ENCODE results near the gene SLC51B.
"Not testable (repeated sequence)": the region's sequence is repeated elsewhere in the genome, so short reads cannot be mapped to it uniquely, and the experiment has no call there.

Gene SLC51B

DNA sequence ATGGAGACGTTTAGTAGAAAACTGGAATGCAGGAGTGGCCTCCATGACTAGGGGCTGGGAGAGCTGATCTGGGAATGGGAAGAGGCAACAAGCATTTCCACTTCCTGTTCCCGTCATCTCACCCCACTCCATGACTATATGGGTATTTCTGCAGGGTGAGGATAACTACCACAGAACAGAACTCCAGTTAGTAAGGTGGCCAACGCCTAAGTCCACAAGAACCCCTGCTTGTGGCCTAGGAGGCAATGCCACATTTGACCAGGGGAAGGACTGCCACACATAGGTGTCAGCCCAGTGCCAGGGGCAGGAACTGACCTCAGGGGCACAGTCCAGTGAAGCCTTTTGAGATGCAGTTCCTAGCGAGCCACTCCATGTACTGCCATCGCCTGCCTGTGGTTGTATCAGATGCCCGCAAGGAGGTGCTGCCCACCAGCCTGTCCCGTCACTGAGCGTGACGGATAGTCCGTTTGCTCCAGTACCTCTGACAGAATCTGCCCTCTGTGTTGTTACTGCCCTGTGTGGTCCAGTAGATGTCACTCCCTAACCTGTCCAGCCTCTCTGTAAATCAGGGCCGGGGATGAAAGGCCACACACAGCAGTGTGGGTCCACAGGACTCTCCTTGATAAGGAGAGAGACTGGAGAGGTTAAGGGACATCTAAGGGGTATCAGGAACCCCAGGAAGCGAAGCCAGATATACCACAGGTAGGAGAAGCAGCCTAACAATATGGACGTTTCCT, 12.2 kb upstream of the SLC51B start:
- peaks cover 28% of the 10 kb centered on the region for H3K4me1 Mint-ChIP-seq
- no peaks in the 10 kb centered on the region for H3K9me3 Mint-ChIP-seq
- H3K27ac Mint-ChIP-seq, result peak overlapping the region; percentile 45
- peak; percentile 76 for ATAC-seq
- no peaks in the 10 kb centered on the region for H3K36me3 Mint-ChIP-seq
- no peaks in the 10 kb centered on the region for H3K27me3 Mint-ChIP-seq
- no peak overlapping the region for H3K4me3 Mint-ChIP-seq

DNA sequence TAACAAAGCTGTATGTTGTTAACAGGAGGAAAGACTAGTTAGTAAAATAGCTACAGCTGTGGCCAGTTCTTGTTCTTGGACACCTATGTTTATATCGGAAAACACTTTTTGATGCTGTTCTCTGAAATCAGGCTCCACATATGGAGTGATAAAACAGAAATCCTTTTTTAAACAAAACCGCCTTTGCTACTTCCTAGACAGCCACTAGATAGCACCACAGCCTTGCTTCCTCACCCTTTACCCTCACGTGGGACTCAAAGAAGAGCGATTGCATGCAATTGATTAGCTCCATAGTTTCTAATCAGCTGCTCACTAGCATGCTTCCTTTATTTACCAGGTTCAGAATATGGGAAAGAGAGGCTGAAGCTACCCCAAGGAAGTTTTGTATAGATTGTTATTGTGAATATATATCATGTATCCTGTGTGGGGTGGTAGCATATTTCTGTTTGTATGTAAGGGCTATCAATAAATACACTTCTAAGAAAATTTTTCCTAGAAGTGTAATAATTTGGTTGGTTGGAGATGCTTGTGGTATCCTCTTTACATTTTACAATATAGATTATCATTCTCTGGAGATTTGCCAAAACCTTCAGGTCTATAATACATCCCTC, 11.4 kb upstream of the SLC51B start:
- peak; percentile 59 for ATAC-seq
- Mint-ChIP-seq H3K36me3 (no peaks in the 10 kb centered on the region), H3K9me3 (no peaks in the 10 kb centered on the region), H3K4me3 (no peak overlapping the region), H3K4me1 (peaks cover 21% of the 10 kb centered on the region), H3K27ac (peak overlapping the region; percentile 45), H3K27me3 (no peaks in the 10 kb centered on the region)

DNA sequence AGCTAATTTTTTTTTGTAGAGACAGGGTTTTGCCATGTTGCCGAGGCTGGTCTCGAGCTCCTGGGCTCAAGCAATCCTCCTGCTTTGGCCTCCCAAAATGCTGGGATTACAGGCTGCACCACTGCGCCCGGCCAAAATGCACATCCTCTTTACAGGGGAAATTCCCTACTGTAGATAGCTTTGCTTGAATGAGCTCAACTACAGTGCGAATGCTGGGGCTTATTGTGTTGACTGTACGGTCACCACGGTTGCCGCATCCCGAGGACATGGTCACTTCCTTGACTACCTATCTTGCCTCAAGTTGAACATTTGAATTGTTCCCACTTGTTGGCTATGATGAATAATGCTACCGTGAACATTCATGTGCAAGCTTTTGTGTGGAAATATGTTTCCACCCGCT, 10.5 kb upstream of the SLC51B start:
- no peaks in the 10 kb centered on the region for H3K36me3 Mint-ChIP-seq
- no peaks in the 10 kb centered on the region for H3K27me3 Mint-ChIP-seq
- H3K9me3 Mint-ChIP-seq, result no peaks in the 10 kb centered on the region
- H3K4me3 Mint-ChIP-seq, result no peak overlapping the region
- no peak overlapping the region for H3K27ac Mint-ChIP-seq
- ATAC-seq, result no peak
- peaks cover 21% of the 10 kb centered on the region for H3K4me1 Mint-ChIP-seq

DNA sequence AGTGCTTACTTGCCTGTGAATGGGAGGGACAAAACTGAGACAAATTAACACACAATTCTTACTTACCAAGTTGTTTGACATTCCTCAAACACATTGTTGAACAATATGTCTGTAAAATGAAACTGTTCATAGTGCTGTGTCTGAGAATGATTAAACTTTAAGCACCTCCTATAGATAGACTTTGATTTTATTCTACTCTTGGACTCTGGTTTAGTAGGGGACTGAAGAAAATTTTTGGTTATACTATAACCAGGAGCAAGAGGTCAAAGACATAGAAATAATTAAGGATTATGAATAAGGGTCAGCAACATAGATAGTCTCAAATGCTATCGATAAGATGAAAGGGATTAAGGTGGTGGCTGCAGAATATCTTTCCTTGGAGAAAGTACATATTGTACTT, 7.9 kb upstream of the SLC51B start:
- no peak for ATAC-seq
- H3K4me1 Mint-ChIP-seq, result peaks cover 20% of the 10 kb centered on the region
- no peaks in the 10 kb centered on the region for H3K27me3 Mint-ChIP-seq
- H3K27ac Mint-ChIP-seq, result no peak overlapping the region
- no peaks in the 10 kb centered on the region for H3K9me3 Mint-ChIP-seq
- no peaks in the 10 kb centered on the region for H3K36me3 Mint-ChIP-seq
- H3K4me3 Mint-ChIP-seq, result no peak overlapping the region

DNA sequence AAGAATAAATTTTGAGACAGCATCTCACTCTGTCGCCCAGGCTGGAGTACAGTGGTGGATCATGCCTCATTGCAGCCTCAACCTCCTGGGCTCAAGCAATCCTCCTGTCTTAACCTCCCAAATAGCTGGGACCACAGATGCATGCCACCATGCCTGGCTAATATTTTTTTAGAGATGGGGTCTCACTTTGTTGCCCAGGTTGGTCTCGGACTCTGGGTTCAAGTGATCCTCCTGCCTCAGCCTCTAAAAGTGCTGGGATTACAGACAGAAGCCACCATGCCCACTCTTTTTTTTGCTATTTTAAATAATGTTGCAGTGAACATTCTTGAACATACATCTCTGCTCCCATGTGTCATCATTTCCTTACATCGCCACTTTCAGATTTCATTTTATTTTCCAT, 6.8 kb upstream of the SLC51B start:
- Mint-ChIP-seq H3K27me3 (no peaks in the 10 kb centered on the region), H3K27ac (no peak overlapping the region), H3K36me3 (no peaks in the 10 kb centered on the region), H3K9me3 (no peaks in the 10 kb centered on the region), H3K4me1 (peaks cover 8% of the 10 kb centered on the region), H3K4me3 (no peak overlapping the region)
- ATAC-seq, result no peak

DNA sequence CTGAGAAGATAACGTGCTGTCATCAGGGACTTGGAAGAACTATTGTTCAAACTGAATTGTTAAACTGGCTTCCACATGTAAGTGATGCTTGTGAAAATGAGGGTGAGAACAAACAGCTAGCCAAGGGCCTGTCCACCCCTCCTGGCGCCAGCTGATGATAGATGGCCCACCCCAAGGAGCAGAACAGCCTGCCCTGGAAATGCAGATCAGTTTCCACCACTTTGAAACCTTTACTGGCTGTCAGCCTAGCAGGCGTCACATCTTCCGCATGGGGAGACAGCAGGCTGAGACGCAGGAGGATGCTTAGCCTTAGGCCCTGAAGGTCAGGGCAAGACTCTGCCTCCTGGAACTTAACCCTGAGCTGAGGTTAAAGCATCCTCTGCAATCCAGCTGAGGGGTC, 6.4 kb upstream of the SLC51B start:
- H3K36me3 Mint-ChIP-seq, result no peaks in the 10 kb centered on the region
- H3K4me1 Mint-ChIP-seq, result peaks cover 4% of the 10 kb centered on the region
- H3K9me3 Mint-ChIP-seq, result no peaks in the 10 kb centered on the region
- no peaks in the 10 kb centered on the region for H3K27me3 Mint-ChIP-seq
- H3K4me3 Mint-ChIP-seq, result no peak overlapping the region
- no peak for ATAC-seq
- H3K27ac Mint-ChIP-seq, result no peak overlapping the region

DNA sequence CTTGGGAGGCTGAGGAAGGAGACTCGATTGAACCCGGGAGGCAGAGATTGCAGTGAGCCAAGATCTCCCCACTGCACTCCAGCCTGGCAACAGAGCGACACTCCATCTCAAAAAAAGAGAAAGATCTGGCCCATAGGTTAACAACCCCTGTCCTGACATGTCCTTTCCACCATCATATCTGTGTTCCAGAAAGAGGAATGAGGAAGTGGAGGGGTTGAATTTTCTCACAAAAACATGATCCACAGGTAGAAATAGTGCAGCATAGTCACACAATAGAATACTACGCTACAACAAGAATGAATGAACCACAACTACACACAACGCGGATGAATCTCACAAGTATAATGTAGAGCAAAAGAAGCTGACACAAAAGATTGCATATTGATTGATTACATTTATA, 4.7 kb upstream of the SLC51B start:
- ATAC-seq, result no peak
- Mint-ChIP-seq H3K4me1 (no peaks in the 10 kb centered on the region), H3K27me3 (peaks cover 9% of the 10 kb centered on the region)

DNA sequence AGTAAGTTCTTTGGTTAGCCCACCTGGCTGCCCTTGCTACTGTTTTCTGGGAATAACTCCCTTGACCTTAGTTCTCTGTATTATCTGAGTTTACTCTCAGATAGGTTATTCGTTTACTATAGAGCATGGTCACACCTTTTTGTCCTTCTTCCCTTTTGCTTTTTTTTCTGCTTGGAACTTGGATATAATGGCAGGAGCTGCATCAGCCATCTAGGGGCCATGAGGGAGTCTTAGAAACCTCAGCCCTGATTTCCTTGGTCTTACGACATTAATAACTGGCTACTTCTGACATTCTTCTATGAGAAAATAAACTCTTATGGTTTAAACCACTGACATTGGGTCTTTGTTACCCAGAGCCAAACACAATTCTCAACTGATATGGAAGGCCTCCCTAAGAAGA, 3.4 kb upstream of the SLC51B start:
- Mint-ChIP-seq H3K27ac (no peak overlapping the region), H3K4me3 (no peak overlapping the region), H3K36me3 (no peaks in the 10 kb centered on the region), H3K9me3 (no peaks in the 10 kb centered on the region), H3K4me1 (no peaks in the 10 kb centered on the region), H3K27me3 (peaks cover 9% of the 10 kb centered on the region)
- ATAC-seq, result no peak

More for the DNA sequence above, 4.7 kb upstream of the SLC51B start:
- no peak overlapping the region for H3K4me3 Mint-ChIP-seq
- H3K9me3 Mint-ChIP-seq, result no peaks in the 10 kb centered on the region
- H3K27ac Mint-ChIP-seq, result no peak overlapping the region
- H3K36me3 Mint-ChIP-seq, result no peaks in the 10 kb centered on the region

DNA sequence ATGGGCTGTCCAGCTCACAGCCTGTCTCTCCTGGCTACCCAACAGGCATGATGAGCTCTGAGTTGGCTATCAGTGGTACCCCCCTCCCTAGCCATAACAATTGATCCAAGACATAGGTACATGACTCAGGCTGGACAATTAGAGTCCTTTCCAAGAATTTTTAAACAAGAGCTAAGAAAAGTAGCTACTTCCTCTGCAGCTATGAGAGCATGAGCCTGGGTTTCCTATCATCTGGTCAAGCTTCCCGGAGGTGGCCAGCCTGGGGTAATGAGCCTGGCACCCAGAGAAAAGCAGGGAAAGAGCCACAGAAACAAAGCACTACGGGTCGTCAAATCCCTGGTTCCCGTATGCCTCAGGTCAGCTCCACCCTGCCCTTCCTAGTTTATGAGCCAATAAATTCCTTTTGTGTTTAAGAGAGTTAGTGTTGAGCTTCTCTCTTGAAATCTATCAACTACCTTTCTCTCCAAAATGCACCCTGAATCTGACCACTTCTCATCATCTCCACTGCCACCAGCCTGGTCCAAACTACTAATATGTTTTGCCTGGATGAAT, 2.3 kb upstream of the SLC51B start:
- Mint-ChIP-seq H3K4me1 (no peaks in the 10 kb centered on the region), H3K36me3 (no peaks in the 10 kb centered on the region), H3K27me3 (peaks cover 9% of the 10 kb centered on the region), H3K9me3 (no peaks in the 10 kb centered on the region), H3K27ac (no peak overlapping the region), H3K4me3 (no peak overlapping the region)
- no peak for ATAC-seq

DNA sequence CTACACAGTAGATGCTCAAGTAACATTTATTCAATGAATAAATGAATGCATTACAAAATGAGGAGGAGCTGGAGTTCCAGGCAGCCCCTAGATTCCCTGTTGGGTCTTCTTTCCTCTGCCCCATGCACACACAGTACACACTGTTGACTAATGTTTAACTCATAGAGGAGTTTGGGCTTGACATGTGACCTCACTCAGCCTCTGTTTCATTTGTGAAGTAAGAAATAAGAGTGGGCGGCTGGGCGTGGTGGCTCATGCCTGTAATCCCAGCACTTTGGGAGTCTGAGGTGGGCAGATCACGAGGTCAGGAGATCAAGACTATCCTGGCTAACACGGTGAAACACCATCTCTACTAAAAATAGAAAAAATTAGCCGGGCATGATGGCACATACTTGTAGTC, 969 bp upstream of the SLC51B start:
- H3K4me1 Mint-ChIP-seq, ATAC-seq, H3K4me3 Mint-ChIP-seq, H3K9me3 Mint-ChIP-seq, H3K36me3 Mint-ChIP-seq, H3K27me3 Mint-ChIP-seq, H3K27ac Mint-ChIP-seq: not testable (repeated sequence)

DNA sequence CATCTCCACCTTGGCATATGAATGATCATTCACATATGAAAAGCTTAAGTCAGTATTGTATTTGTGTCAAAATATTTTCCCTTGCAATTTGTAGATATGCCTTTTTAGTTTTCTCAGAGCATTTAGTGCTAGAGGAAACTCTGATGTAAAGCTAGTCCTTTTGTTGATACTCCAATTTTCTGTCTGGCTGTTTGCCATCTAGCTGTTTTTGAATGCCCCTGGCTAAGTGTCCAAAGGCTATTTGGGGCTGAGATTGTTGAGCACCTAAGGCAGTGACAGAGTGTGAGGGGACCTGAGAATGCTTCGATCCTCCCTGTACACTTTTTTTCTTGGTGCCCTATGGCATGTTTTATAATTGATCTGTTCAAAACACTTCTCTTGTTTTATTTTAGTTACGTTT, 3.1 kb downstream of the SLC51B start:
- Mint-ChIP-seq H3K9me3 (no peaks in the 10 kb centered on the region), H3K27ac (no peak overlapping the region), H3K4me1 (peaks cover 25% of the 10 kb centered on the region), H3K4me3 (no peak overlapping the region), H3K36me3 (no peaks in the 10 kb centered on the region), H3K27me3 (peaks cover 9% of the 10 kb centered on the region)
- no peak for ATAC-seq

DNA sequence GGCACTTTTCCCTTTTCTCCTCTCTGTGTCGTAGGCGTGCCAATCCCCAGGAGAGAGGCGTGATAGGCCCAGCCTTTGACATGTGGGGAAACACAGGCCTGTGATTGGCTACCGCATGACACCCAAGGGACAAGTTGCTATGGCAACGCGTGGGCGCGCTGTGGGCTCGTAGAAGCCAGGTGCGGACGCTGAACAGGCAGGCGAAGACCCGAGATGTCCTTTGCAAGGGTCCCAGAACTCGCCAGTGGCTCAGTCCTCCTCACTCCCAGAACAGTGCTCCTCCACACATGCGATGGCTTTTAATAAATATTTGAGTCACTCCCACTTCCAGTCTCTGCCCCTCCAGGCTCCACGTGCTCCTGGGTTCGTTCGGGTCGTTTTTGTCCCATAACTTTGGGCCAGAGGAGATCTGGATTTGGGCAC, 4.2 kb downstream of the SLC51B start:
- peak overlapping the region; percentile 61 for H3K4me3 Mint-ChIP-seq
- peaks cover 9% of the 10 kb centered on the region for H3K27me3 Mint-ChIP-seq
- H3K36me3 Mint-ChIP-seq, result no peaks in the 10 kb centered on the region
- peak; percentile 93 for ATAC-seq
- H3K27ac Mint-ChIP-seq, result no peak overlapping the region
- H3K4me1 Mint-ChIP-seq, result peaks cover 25% of the 10 kb centered on the region
- no peaks in the 10 kb centered on the region for H3K9me3 Mint-ChIP-seq

DNA sequence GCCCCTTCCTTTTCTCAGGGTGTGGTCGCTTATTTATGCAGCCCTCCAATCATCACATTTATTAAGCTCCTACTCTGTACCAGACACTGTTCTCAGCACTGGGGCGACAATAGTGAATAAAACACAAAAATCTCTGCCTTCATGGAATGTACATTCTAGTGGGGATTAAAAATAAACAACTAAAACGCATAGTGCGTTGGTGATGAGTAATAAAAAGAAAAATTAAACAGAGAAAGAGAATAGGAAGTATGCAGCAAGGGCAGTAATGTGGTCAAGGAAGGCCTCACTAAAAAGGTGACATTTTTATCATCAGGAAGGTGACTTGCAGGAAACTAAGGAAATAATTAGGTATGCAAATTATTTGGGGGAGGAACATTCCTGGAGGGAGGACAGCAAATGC, 5.1 kb downstream of the SLC51B start:
- no peak overlapping the region for H3K4me3 Mint-ChIP-seq
- no peak for ATAC-seq
- no peaks in the 10 kb centered on the region for H3K9me3 Mint-ChIP-seq
- peaks cover 25% of the 10 kb centered on the region for H3K4me1 Mint-ChIP-seq
- no peak overlapping the region for H3K27ac Mint-ChIP-seq
- no peaks in the 10 kb centered on the region for H3K36me3 Mint-ChIP-seq
- peaks cover 3% of the 10 kb centered on the region for H3K27me3 Mint-ChIP-seq

DNA sequence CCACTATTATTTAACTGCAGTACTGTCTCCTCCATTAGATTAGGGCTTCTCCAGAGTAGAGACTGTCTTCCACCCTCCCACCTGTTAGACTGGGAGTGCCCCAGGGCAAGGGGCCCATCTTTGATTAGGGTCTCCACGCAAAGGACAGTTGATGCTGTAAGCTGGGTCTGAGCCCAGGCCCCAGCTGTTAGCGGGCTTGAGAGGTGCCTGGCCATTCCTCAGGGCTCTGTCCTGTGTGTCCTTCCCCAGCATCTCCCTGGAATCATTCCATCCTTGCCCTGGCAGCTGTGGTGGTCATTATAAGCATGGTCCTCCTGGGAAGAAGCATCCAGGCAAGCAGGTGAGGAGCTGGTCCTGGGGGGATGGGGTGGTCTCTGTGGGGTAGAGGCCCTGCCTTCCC, 6.1 kb downstream of the SLC51B start:
- H3K27me3 Mint-ChIP-seq, result peaks cover 8% of the 10 kb centered on the region

DNA sequence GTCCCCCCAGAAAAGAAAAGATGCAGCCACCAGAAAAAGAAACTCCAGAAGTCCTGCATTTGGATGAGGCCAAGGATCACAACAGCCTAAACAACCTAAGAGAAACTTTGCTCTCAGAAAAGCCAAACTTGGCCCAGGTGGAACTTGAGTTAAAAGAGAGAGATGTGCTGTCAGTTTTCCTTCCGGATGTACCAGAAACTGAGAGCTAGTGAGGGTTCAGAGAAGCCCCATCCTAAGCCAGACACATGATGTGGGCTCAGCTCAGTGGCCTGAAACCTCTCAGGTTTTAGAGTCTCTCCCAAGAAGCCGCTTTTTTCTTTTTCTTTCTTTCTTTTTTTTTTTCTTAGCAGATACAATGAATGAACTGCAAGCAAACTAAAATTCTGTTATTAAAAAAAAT, 7.8 kb downstream of the SLC51B start:
- Mint-ChIP-seq H3K4me1 (peaks cover 25% of the 10 kb centered on the region), H3K27ac (no peak overlapping the region), H3K36me3 (no peaks in the 10 kb centered on the region), H3K4me3 (no peak overlapping the region), H3K27me3 (peaks cover 19% of the 10 kb centered on the region), H3K9me3 (no peaks in the 10 kb centered on the region)
- ATAC-seq, result no peak

More for the DNA sequence above, 6.1 kb downstream of the SLC51B start:
- H3K4me1 Mint-ChIP-seq, result peaks cover 25% of the 10 kb centered on the region
- no peak overlapping the region for H3K27ac Mint-ChIP-seq
- H3K36me3 Mint-ChIP-seq, result no peaks in the 10 kb centered on the region
- ATAC-seq, result no peak
- H3K4me3 Mint-ChIP-seq, result no peak overlapping the region
- H3K9me3 Mint-ChIP-seq, result no peaks in the 10 kb centered on the region
